GDM1 (cell line): ENCODE measurements around the gene SLU7.

Experiments used
- DNase-seq: peaks from one replicate; lab custom pipeline; 2025; lab: John Stamatoyannopoulos, UW

Gene SLU7

DNA sequence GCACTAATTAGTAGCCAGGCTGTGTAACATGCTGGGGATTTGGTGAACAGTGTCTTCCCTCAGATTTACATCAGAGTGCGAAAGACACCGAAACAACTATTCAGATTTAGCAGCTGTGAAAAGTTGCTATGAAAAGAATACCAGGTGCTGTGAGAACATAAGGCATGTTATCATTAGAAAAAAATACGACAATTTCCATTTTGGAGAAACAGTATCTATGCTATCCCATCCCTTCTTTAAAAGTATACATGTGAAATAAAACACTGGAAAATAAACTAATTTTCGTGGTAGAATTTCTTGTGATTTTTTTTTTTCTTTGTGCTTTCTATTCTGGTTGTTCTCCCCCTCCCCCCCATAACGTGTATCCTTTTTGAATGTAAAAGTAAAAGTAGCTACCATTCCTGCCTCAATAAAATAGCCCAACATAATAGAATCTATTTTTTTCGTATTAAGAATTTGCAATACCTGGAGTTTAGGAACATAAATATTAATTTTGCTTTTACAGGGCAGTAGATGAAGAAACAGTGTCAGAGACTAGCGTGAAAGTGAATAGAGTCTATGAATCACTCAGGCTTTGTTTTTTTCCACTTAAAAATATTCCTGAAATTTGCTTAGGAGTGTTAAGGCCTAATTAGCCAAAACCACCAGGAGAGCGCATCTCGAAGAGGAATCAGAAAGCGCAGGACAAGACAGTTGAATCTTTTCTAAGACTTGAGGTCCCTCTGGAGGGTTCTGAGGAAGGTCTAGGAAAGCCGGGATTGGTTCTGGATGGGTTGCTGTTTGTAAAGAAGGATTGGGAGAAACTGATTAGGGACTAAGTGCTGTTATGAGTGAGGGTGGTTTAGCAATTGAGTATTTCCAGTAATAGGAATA lies 813 bp upstream of the SLU7 start:
- DNase-seq: no peak

DNA sequence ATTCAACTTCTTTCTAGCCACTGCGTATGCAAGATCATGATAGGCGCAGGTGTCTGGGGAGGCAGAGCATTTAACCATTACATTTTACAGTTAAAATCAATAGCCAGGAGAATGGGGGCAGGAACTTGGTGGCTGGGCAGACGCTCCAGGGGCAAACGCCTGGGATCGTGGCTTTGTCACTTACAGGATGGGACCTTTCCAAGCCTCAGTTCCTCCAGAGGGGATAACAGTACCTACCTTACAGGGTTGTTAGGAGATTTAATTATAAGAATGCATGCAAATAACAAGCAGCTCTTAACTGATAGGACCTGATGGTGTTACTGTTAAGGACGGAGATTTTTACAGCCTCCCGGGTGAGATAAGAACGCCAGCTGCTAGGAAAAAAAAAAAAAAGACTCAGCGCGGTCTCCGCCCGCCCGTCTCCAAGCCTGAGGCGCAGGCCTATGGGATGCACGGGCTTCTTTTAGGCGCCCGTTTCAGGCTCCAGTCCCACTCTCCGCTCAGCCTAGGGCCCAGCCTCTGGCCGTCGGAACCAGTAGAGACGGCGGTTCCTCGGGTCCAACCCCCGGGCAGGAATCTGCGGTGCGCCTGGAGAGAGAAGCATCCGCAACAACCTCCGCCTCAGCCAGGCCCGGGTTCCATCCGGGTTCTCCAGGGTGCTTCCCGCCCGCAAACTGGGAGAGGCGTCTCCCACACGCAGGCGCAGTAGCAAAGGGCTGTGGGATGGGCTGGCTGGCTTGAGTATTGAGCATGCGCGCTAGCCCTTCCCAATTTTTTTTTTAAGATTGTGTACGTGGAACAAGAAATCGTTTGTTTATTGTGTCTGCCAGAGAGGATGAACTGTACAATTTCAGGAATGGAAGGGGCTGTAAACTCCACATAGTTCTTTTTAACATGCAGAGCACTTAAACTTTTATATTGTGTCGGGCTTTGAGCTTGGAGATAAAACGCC lies 19.2 kb downstream of the SLU7 start, which contains the start of gene FAM200C:
Gene FAM200C, minus strand, starts transcription at position 653 of the 952 bp plus-strand sequence. CDS start 4,564 bp downstream, outside the sequence.
- peak; percentile 78 for DNase-seq

DNA sequence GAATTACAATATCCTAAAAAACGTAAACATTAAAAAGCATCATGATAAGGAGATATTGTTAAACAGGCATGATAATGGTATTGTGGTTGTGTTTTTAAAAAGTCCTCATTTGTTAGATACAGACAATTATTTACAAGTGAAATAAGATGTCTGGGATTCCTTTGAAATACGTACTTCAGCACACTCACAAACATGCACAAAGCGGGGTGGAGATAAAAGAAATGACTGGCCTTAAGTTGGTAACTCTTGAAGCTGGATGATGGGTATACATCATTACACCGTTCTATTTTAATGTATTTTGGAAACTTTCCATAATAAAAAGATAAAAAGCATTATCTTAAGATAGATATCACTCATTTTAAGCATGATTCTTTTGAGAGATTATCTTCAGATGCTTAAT lies 20.1 kb downstream of the SLU7 start:
- DNase-seq: no peak

DNA sequence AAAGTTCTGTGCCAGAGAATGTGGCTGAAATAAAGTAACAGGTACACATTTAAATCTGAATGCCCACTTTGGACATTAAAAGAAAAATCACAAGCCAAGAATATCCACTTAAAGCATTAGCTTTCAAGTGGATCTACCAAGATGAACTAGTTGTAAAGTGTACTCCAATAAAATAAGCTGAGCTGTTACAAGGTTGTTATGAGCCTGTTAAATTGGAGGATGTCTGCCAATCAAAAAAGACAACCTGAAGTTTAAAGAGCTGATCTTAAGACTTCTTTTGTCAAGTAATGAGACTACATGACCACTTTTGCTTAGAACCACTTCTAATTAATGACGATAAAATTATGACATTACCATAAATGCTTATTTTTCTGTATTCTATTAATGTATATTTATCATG lies 21.4 kb downstream of the SLU7 start:
- DNase-seq: no peak

DNA sequence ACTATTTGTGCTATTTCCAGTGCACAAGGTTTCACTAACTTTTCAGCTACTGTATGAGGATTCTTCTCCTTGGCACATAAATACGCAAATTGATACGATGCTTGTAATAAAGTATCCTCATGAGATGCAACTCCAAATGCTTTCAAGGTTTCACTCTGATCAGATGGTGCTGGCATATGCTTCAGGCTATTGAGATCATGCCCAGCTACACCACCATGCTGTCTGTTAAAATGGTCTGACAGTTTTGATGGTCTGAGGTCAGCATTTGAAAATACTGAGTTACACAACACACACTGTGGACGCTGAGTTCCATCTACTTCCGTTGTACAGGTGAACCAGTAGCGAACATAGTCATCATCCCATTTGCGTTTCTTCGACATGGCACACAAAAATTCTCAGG lies 23.8 kb downstream of the SLU7 start:
- no peak for DNase-seq

DNA sequence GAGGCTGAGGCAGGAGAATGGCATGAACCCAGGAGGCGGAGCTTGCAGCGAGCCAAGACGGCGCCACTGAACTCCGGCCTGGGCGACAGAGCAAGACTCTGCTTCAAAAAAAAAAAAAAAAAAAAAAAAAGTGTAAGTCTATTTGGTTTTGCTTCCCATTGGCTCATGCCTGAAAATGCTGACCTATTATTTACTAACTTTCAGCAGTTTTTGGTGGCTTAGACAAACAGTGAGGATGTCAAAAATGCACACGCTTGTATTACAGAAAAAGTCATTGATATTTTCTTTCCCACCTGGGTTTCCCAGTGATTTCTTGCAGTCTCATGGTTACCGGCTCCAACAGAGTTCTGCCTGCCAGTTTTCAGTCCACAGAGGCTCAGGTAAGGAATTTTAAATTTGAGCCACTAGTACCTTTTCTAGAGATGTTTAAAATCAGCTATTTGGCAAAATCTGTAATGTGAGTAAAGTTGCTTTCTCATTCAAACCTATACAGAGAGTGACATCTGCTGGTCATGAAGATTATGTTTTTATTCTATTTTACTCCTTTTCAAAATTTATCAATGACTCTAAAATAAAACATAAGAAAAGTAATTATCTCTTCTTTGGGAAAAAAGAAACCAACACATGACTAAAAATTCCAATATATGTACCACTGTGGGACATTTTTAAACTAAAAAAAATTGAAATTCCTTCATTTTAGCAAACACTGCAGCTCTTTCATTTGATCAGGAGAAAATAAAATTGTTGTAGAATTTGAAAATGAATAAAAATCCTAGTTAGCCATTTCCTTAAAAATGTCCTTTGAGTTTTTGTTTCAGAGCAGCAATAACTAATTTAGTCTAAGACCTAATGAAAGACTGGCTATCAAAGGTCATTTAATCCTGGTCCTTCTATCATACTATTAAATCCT lies 27.8 kb downstream of the SLU7 start:
- no peak for DNase-seq

DNA sequence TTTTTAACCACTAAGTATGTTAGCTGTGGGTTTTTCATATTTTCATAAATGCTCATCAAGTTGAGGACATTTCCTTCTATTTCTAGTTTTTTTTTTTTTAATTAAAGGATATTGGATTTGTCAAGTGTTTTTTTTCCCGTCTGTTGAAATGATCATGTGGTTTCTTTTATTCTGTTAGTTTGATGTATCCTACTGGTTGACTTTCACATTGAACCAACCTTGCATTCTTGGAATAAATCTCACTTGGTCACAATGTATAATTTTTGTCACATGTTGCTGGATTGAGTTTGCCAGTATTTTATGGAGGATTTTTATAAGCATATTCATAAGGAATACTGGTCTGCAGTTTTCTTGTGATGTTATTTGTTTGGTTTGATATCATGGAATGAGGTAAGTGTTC lies 31.4 kb downstream of the SLU7 start:
- no peak for DNase-seq

DNA sequence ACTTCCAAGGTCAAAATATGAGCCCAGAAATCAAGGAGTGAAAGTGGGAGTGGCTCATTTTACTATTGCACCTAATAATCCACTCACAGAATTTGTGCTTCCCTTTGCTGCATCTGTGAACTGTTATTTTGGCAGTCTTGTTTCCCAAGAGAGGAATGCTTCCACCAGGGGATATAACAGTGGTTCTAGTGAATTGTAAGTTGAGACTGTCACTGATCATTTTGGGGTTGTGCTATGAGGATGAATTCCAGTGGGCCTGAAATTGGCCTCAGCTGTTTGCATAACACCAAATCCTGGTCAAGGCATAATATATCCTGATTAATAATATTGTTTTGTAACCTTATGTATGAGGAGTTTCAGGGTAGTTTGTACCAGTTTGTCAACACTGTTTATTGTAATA lies 33.4 kb downstream of the SLU7 start:
- no peak for DNase-seq

DNA sequence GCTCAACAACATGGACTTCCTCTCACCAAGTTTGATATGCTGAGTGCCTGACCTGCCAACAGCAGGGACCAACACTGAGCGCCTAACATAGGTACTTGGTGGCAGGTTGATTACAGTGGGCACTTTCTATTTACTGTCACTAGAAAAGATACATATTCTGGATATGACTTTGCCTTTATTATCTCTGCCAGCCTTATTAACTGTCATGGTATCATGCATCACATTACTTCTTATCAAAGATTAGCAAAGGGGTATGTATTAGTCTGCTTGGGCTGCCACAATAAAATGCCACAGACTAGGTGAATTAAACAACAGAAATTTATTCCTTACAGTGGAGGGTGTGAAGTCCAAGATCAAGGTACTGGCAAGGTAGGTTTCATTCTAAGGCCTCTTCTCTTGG lies 34.2 kb downstream of the SLU7 start:
- no peak for DNase-seq

DNA sequence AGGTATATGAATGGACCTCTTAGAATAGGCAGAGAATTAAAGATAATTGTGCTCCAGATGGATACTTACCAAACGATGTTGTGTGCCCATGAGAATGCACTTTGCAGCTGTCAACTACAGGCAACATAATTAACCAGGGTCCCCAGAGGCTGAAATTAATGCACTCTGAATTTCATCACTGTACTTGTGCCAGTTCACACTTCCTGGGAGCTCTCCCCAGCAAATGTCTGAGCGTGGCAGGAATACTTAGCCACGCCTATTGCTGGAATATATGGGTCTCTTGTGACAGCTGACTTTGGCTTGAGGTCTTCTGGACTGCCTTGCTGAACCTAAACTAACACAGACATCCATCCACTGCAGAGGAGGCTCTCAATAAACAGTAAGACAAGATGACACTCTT lies 36.5 kb downstream of the SLU7 start:
- no peak for DNase-seq

DNA sequence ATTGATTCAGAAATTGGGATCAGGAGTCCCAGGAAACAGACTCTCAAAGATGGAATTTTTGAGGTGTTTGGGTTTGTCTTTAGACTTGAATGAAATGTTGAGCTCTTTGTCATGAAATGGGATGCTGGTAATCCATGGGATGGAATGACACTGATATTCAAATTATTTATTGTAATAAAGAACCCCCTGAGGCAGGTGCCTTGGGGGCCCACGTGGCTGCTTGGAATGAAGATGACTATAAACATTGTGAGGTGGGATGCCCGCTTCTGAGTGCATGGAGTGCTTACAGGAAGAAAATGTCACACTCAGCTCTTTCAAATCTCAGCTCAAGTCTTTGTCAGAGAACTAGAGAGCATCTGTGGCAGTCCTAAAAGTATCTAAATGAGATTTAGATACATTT lies 38.8 kb downstream of the SLU7 start:
- DNase-seq: no peak

DNA sequence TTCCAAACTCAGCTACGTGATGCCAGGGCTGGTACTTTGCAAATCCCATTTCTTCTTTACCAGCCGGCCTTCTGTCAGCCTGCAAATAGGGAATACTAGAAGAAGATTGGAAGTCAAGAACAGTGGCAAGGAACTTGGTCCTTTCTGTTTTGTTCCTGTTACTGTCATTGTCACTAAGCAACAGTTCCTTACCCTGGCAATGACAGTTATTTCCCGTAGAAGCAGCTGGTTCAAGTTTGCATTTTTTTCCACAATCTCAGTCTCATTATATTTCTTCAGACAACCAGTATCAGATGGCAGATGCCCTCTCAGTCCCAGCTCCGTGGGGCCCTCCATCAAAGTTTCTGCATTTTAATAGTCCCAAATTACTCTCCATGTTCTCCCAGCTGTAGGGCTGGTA lies 39.4 kb downstream of the SLU7 start:
- DNase-seq: no peak

DNA sequence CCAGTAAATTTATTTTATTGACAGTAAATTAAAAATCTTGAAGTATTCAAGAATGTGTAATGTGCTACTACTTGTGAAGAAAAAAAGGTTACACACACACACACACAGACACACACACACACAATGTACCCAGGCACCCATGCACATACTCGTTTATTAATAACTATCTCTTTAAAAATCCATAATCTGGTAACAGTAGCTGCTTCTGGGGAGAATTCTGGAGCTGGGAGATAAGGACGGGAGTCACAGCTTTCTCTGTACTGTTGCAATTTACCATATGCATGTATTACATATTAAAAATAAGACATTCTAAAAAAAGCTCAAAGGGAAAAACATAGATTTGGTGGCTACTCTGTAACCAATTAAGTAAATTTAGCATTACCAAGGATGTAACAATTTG lies 40.6 kb downstream of the SLU7 start:
- DNase-seq: no peak

DNA sequence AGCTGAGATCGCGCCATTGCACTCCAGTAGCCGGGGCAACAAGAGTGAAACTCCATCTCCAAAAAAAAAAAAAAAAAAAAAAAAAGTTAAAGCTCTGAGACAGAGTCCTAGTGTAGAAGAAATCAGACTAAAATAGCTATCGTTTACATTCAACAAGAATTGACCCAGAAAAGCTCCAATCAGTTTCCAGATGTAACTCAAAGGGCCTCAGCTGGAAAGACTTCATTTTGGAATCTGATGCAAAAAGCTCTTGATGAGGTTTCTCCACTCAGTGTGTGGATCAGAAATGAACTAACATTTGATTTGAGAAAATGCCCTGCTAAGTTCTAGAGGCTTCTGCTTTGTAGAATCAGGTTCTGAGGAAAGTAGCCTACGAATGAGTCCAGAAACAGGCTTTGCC lies 41.2 kb downstream of the SLU7 start:
- no peak for DNase-seq

DNA sequence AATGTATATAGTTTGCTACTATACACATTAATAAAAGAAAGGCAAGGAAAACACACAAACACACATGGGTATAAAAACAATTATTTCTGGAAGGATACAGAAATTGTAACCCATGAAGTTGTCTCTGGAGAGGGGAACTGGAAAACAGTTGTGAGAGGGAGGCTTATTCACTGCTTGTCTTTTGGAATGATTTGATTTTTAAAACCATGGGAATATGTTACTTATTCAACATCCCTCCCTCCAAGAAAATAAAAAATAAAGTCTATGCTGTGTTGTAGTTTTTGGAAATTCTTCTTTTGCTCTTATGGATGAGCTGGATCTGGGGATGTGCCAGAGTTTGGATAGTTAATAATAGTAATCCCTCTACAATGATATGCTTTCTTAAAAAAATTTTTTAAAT lies 42.5 kb downstream of the SLU7 start:
- no peak for DNase-seq

DNA sequence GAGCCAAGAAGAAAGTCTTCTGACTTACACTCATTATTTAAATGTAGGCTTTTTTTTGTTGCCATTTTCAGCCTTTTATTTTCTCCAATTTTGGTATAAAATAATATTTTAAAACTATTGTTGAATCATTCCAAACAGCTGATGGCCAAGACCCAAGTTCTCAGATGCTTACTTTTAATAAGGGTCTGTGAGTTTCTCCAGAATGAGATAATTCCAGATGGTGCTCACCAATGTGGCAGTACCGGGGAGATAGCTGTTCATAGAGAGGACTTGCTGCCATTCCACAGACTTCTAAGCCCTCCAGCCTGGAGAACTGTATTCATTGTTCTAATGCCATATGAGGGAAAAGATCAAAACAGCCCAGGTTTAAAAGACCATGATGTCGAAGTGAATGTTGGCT lies 43.2 kb downstream of the SLU7 start:
- no peak for DNase-seq

DNA sequence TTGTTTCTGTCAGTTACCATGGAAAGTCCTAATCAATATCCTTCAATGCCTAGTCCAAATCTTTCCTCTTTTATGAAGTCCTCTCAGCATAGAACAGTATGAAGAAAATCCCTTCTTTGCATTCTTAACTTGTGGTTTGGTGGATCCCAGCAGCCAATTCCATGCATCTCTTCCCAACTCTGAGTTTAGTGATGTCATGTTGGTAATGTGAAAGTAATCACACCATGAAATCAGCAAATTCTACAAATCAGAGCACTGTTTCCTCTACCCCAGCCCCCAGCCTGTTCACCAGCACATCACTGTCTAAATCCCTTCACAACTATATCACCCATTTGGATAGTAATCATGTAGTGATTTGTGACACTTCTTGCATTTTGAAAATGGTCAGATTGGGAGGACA lies 43.7 kb downstream of the SLU7 start:
- no peak for DNase-seq

DNA sequence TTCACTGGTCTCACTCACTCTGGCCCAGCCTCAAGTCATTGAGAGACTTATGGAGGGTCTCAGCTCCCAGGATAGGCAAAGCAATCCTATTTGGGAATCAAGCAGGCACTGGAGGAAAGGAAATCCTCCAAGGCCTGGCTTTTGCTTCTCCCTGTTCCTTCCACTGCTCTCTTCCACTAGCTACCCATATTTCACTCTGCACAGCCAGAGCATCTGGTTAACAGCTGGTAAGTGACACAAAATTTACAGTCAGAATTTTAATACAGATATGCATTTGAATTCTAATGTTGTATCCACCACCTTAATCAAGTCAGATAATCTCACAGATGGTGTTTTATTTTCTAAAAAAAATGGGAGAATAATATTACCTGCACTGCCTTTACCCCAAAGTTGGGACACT lies 47.6 kb downstream of the SLU7 start:
- DNase-seq: no peak

DNA sequence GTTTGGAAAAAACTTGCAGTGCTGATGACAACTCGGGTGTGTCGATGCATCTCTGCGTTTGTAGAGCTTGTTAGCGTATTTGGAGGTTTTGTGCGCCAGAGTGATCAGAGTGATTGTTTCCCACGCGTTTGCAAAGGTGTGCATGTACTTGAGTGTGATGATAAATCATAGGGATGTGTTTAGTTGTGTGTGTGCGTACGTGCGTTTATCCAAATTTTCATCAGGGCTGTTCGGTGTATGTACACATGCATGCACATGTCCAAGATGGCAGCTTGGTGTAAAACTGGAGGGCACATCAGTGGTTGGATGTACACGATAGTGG lies 48.2 kb downstream of the SLU7 start:
- no peak for DNase-seq

DNA sequence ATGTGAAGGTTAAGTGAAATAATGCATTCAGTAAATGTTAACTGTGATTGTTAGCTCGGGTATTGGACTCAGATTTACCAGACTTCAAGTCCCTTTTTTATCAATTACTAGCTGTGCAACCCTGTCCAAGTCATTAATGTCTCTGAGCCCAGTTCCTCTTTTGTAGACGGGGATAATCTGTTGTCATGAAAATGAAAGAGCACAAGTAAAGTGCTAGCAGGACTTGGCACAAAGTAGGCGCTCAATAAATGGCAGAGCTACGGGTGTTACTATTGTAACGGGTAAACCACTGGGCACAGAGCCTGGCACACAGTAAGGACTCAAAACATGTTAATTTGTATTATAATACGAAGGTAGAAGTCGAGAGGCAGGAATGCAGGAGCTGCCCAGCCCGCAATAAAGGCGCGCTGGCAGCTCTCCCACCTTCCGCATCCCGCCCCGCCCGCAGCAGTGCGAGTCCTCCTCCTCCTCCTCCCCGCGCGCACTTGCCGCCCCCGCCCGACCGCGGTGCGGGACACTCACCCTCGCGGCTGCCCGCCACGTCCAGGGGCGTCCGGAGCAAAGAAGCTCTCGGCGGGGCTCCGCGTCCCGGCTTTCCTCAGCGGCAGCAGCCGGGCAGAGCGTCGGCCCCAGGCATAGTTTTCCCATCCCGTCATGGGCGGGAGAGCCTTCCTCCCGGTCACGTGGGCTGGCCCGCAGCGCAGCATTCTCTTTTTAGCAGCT lies 48.7 kb downstream of the SLU7 start, which contains the start of gene C1QTNF2:
Gene C1QTNF2, minus strand, starts transcription at position 637 of the 723 bp plus-strand sequence. CDS start 15,615 bp downstream, outside the sequence.
- no peak for DNase-seq

DNA sequence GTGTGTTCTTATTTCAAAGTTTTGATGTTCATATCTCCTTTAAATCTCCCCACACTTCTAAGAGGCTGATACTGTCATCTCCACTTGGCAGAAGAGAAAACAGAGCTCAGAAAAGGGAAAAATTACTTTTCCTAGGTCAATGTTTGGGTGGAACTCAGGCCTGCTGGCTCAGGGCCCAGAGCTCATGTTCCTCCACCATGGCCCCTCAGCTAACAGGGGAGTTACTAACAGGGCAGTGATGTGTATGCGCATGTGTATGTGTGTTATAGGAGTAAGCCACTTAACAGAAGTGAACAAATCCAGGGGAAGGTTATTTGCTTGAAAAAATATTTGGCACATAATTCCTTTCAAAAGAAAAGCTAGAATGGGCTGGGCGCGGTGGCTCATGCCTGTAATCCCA lies 51.0 kb downstream of the SLU7 start:
- no peak for DNase-seq
